GM11168 (cell line): ENCODE measurements around the gene SOX5.

ENCODE experiments used
- in situ Hi-C: fragments of 300-500 bp; cut with MboI; formaldehyde crosslinking; loops from one replicate; pipeline ENCODE4 v1.12.0; 2022; ENCODE audit warnings: low sequenced_read_pairs; ENCODE audit not compliant: unreplicated experiment

Gene SOX5

DNA sequence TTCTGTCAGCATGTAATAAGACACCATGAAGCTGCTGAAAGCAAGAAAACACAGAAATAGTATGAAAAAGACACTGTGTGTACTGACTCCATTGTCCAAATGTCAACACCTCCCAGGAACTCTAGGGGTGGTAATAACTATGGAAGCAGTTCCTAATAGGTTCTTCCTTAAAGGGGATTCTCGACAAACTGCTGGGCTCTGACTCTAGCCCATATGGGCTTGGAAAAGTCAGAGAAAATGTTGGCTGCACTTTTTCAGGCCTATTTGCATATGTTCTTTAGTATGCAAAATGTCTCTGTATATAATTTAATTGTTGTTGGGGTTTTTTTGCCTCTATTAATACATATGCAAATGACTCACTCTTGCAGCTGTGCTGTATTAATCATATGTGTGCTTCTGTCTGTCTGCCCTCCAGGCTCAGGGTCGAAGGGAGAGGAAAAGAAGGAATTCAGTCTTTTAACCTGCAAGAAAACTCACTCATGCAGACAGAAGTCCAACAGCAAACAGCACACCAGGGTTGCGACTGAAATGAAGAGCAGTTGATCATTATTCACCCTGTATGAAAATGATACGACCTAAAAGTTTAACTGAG lies 317.6 kb downstream of the SOX5 start:
- in situ Hi-C loops = no loop called here

- in situ Hi-C loops = no loop called here
Observed at GRCh38 chr12:23630524-23630923, 318.9 kb downstream of the SOX5 start.

DNA sequence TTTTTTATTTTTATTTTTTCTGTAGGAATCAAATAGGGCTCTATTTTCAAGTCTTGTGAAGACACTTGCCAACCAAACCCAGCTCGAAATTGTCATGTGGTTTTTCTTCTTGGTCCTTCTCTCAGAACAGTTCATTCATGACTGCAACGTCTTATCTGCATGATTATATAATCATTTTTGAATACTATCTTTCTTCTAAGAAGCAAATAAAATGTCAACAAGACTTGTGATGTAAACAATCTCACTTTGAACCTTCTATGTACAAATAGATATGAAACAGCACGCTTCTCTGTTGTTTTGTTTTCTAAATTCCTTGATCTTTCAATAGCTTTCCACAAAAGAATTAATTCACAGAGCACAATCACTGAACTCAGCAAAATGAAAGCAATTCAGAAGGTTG lies 320.7 kb downstream of the SOX5 start:
- in situ Hi-C loops = no loop called here

- in situ Hi-C loops = no loop called here
Observed at GRCh38 chr12:23626791-23627190, 322.7 kb downstream of the SOX5 start.

GRCh38 chr12:23621900-23622299 lies 327.6 kb downstream of the SOX5 start:
- in situ Hi-C loops = no loop called here

GRCh38 chr12:23618718-23619117 lies 330.8 kb downstream of the SOX5 start:
- in situ Hi-C loops = no loop called here

GRCh38 chr12:23617749-23618148 lies 331.7 kb downstream of the SOX5 start:
- in situ Hi-C loops = no loop called here

GRCh38 chr12:23614280-23614679 lies 335.2 kb downstream of the SOX5 start:
- in situ Hi-C loops = no loop called here

DNA sequence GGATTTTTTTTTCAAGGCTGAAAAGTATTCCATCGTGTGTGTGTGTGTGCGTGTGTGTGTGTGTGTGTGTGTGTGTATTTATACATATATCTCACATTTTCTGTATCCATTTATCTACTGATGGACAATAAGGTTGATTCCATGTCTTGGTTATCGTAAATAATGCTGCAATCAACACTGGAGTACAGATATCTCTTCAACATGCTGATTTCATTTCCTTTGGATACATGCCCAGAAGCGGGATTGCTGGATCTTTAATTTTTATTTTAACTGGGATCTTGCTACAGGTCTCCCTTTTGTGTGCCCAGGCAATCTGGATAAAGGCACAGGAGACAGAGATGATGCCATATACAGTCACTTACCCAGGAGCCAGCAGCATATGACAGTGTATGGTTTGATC lies 338.1 kb downstream of the SOX5 start:
- in situ Hi-C loops = no loop called here

- in situ Hi-C loops = no loop called here
Observed at GRCh38 chr12:23600919-23601318, 348.6 kb downstream of the SOX5 start.

DNA sequence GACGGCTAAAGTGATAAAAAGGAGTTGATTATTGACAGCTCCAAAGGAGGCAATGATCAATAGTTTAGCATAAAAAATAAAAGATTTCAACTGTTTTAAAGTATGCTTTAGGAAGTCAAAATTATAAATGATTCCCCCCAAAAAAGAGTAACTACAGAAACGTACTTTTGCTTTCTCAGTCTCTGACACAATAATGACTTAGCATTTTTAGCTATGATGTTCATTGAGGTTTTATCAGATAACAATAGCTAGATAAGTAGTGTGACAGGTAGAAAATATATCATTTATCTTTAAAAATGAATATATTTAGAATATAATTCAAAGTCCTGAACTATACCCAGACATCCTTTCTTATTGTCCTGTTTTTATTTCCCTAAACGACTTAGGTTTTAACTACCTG lies 352.9 kb downstream of the SOX5 start:
- in situ Hi-C loops = no loop called here

DNA sequence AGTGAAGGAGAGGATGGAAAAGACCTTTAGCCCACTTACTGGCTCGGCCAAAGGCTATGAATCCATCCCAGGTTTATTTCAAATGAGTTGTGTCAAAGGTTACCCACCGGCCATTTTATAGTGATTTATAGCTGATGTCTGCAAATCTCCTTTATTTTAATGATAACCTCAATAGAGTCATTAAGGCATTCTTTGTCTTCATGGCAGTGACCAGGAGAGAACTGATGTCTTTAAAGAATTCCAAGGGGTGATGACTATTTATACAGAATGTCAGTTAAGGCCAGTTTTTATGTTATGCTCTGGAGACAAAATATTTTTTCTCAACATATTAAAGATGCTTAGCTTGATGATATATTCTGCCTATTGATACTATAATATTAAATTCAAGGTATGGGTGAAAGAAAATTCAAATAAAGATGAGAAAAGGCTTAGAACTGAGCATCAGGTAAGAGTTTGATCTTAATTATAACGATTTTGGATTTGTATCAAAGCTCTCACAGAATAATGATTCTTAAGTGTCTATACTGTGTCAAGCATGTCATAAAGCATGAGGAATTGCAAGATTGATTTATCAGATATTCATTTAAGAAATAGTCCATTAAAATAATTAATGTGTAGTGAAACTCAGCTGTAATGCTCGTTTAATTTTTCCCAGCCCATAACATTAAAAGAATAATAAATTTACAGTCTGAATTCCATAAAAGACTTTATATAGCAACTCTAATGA lies 361.5 kb downstream of the SOX5 start:
- in situ Hi-C loops = no loop called here

GRCh38 chr12:23585782-23586163 lies 363.7 kb downstream of the SOX5 start:
- in situ Hi-C loops = no loop called here

DNA sequence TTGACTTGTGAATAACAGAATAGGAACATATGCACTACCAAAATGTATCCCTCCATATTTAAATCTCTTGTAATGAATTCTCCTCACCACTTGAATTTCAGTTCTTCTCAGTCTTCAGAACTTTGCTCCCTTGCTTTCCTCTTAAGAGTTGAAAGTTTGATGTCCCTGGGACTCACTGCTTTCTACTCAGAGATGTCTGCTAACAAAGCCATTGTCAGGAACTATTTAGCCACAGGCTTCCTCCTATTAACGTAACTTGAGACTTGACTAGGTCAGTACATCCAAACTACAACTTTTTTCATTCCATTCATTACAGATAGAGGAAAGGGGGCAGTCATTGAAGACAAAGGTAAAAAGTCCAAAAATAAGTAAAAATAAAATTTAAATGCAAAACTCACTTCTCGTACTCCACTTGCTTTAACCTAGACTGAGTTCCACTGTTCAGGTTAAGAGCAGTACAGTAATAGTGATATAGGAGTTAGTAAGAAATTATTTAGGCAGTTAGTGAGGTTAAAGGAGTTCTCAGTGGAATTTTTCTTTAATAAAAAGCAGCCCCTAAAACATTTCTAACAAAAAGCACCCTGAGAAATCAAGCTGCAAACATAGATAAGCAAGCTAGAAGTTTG lies 364.2 kb downstream of the SOX5 start:
- in situ Hi-C loops = no loop called here

DNA sequence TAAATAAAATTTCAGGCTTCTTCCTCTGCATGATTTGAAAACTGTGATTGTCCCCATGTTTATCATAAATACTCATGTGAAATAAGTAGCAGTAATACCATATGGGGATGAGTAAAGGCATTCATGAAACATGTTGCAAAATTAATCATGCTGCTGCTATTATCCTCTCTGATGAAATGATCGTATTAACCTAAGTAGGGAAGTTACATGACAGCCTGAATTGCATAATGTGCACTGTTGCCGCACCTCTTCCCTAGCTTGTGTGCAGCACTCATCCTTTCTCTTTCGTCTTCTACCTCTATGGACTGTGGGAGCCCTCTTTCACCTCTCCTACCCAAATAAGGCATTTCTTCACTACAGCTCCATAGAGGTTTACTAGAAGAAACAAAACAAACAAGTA lies 367.6 kb downstream of the SOX5 start:
- in situ Hi-C loops = no loop called here

DNA sequence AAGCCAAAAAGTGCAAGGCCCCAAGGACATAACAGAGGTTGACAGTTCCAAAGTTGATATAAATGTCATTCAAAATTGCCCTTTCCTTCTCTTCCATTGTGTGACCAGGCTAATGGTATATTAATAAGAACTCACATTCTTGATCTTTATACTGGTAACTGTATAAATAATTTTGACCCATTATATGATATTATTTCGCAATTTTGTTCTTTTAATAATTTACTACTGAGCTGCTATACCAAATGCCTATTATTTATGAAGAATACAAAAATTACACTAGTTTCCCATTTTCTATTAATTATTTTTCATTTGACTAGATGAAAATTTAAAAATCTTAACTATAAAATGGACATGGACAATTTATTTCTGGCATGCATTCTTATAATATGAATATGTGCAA lies 370.2 kb downstream of the SOX5 start:
- in situ Hi-C loops = no loop called here

- in situ Hi-C loops = no loop called here
Observed at GRCh38 chr12:23576372-23576771, 373.1 kb downstream of the SOX5 start.

DNA sequence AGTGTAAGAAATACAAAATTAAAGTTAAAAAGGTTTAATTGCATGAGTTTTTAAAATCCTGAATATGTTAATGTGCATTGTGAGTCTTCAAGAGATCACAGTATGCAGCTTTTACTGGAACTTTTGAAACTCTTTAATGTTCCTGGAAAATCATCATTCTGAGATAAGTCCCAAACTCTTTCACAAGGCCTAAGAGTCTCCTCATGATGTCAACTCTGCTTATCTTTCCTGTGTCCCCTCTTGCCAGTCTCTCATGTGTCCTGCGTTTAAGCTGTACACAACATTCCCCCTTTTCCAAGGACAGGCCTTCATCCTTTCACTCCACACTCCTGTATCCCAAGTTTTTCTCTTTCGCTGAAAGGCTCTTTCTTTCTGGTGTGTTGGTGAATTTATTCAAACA lies 380.1 kb downstream of the SOX5 start:
- in situ Hi-C loops = no loop called here

DNA sequence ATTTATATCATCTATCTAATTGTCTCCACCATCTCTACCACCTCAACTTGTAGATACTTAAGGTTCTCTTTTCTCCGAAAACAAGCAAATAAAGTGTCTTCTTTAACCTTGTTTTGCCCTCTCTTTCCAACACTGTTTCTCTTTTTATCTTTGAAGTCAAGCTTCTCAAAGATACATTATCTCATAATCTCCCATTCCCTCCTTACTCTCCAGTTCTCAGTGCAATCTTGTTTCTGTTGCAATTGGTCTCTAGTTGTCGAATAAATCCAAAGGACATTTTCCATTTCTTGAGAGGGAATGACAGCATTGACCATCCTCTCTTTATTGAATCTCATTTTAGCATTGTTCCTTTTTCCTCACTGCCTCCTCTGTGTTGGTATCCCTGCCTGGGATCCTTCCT lies 383.3 kb downstream of the SOX5 start:
- in situ Hi-C loops = no loop called here

- in situ Hi-C loops = no loop called here
Observed at GRCh38 chr12:23564451-23565152, 384.9 kb downstream of the SOX5 start.
